HEK293 (cell line): Measurements from ENCODE around the gene SEMA7A.

Experiments
- HOXA7 ChIP-seq: sonication (generic); formaldehyde crosslinking; IDR thresholded peaks from 2 replicates; pipeline ENCODE4 v1.8.1; 2022; ENCODE audit warnings: missing genetic modification reagents, borderline replicate concordance
- KLF9 ChIP-seq: fragments of 450-650 bp; formaldehyde crosslinking; IDR thresholded peaks from 2 replicates; pipeline ENCODE4 v1.5.1; 2016; ENCODE audit warnings: missing biosample characterization, missing genetic modification characterization, low read depth
- ZNF335 ChIP-seq: fragments of 450-650 bp; formaldehyde crosslinking; conservative IDR thresholded peaks from 2 replicates; pipeline ENCODE4 v1.5.1; 2016; ENCODE audit warnings: missing biosample characterization, missing genetic modification characterization
- ZNF37A ChIP-seq: fragments of 450-650 bp; IDR thresholded peaks from 2 replicates; pipeline ENCODE4 v1.5.1; 2018; ENCODE audit warnings: missing biosample characterization, missing genetic modification characterization
- ZNF785 ChIP-seq: fragments of 450-650 bp; formaldehyde crosslinking; IDR thresholded peaks from 2 replicates; pipeline ENCODE4 v1.5.1; 2016; ENCODE audit warnings: missing biosample characterization, missing genetic modification characterization
- TF ChIP-seq, protein P1 (sequence below): fragments of 450-650 bp; formaldehyde crosslinking; IDR thresholded peaks from 2 replicates; pipeline ENCODE4 v1.5.1; 2016; ENCODE audit warnings: missing biosample characterization, missing genetic modification characterization, borderline replicate concordance
- TF ChIP-seq, protein P2 (sequence below): fragments of 450-650 bp; formaldehyde crosslinking; IDR thresholded peaks from 2 replicates; pipeline ENCODE4 v1.5.1; 2016; ENCODE audit warnings: missing biosample characterization, missing genetic modification characterization
- TF ChIP-seq, protein P3 (sequence below): fragments of 450-650 bp; formaldehyde crosslinking; IDR thresholded peaks from 2 replicates; pipeline ENCODE4 v1.5.1; 2016; ENCODE audit warnings: missing biosample characterization, missing genetic modification characterization

DNA sequence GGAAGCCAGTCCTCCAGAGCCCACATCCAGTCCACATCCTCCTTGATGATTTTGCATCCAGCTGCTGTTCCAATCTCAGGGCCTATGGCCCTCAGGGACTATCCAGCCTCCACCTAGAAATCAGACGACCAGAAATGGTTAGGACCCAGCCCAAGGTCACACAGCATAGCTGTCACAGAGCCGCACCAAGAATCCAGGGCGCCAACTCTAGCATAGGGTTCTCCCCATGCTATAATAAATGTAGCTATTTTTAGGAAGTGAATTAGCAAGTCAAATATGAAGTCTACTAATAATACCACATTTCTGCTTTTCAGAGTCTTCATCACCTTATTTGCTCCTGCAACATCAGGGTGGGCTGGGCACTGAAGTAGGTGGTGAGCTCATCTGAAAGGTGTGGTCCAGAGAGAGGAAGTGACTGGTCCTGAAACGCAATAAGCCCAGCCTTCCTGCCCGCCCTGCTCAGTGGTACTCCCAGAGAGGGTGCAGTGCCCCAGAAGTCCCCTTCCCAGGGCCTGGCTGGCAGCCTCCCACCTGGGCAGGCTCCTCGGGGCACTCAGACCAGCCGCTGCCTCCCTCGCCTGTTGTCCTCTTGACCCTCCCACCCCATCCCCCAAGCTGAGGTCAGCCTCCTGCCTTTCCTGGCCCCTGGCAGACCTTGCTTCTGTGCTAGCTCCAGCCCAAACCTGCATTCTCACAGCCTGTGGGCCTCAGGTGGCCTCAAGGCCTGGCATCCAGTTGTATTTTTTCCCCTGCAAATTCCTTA lies 48.7 kb downstream of the SEMA7A start:
- no peak for TF ChIP-seq ZNF37A (tag by site-specific recombination)
- TF ChIP-seq, protein P1, sequence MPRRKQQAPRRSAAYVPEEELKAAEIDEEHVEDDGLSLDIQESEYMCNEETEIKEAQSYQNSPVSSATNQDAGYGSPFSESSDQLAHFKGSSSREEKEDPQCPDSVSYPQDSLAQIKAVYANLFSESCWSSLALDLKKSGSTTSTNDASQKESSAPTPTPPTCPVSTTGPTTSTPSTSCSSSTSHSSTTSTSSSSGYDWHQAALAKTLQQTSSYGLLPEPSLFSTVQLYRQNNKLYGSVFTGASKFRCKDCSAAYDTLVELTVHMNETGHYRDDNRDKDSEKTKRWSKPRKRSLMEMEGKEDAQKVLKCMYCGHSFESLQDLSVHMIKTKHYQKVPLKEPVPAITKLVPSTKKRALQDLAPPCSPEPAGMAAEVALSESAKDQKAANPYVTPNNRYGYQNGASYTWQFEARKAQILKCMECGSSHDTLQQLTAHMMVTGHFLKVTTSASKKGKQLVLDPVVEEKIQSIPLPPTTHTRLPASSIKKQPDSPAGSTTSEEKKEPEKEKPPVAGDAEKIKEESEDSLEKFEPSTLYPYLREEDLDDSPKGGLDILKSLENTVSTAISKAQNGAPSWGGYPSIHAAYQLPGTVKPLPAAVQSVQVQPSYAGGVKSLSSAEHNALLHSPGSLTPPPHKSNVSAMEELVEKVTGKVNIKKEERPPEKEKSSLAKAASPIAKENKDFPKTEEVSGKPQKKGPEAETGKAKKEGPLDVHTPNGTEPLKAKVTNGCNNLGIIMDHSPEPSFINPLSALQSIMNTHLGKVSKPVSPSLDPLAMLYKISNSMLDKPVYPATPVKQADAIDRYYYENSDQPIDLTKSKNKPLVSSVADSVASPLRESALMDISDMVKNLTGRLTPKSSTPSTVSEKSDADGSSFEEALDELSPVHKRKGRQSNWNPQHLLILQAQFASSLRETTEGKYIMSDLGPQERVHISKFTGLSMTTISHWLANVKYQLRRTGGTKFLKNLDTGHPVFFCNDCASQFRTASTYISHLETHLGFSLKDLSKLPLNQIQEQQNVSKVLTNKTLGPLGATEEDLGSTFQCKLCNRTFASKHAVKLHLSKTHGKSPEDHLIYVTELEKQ: no peak
- TF ChIP-seq, protein P2, sequence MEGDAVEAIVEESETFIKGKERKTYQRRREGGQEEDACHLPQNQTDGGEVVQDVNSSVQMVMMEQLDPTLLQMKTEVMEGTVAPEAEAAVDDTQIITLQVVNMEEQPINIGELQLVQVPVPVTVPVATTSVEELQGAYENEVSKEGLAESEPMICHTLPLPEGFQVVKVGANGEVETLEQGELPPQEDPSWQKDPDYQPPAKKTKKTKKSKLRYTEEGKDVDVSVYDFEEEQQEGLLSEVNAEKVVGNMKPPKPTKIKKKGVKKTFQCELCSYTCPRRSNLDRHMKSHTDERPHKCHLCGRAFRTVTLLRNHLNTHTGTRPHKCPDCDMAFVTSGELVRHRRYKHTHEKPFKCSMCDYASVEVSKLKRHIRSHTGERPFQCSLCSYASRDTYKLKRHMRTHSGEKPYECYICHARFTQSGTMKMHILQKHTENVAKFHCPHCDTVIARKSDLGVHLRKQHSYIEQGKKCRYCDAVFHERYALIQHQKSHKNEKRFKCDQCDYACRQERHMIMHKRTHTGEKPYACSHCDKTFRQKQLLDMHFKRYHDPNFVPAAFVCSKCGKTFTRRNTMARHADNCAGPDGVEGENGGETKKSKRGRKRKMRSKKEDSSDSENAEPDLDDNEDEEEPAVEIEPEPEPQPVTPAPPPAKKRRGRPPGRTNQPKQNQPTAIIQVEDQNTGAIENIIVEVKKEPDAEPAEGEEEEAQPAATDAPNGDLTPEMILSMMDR: no peak
- TF ChIP-seq ZNF335: no peak
- TF ChIP-seq ZNF785 (tag by site-specific recombination): no peak
- TF ChIP-seq, protein P3, sequence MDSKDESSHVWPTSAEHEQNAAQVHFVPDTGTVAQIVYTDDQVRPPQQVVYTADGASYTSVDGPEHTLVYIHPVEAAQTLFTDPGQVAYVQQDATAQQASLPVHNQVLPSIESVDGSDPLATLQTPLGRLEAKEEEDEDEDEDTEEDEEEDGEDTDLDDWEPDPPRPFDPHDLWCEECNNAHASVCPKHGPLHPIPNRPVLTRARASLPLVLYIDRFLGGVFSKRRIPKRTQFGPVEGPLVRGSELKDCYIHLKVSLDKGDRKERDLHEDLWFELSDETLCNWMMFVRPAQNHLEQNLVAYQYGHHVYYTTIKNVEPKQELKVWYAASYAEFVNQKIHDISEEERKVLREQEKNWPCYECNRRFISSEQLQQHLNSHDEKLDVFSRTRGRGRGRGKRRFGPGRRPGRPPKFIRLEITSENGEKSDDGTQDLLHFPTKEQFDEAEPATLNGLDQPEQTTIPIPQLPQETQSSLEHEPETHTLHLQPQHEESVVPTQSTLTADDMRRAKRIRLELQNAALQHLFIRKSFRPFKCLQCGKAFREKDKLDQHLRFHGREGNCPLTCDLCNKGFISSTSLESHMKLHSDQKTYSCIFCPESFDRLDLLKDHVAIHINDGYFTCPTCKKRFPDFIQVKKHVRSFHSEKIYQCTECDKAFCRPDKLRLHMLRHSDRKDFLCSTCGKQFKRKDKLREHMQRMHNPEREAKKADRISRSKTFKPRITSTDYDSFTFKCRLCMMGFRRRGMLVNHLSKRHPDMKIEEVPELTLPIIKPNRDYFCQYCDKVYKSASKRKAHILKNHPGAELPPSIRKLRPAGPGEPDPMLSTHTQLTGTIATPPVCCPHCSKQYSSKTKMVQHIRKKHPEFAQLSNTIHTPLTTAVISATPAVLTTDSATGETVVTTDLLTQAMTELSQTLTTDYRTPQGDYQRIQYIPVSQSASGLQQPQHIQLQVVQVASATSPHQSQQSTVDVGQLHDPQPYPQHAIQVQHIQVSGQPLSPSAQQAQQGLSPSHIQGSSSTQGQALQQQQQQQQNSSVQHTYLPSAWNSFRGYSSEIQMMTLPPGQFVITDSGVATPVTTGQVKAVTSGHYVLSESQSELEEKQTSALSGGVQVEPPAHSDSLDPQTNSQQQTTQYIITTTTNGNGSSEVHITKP (tag by site-specific recombination): no peak
- TF ChIP-seq KLF9 (tag by site-specific recombination): no peak
- TF ChIP-seq HOXA7 (CRISPR knock-in tag): no peak
